CD1c-positive myeloid dendritic cell (primary cell): Measurements from ENCODE around the gene NPPB.

Source experiments
- DNase-seq: peaks from one replicate; pipeline ENCODE4 v3.0.0-alpha.2; 2016; ENCODE audit errors: extremely low spot score

NPPB gene

DNA sequence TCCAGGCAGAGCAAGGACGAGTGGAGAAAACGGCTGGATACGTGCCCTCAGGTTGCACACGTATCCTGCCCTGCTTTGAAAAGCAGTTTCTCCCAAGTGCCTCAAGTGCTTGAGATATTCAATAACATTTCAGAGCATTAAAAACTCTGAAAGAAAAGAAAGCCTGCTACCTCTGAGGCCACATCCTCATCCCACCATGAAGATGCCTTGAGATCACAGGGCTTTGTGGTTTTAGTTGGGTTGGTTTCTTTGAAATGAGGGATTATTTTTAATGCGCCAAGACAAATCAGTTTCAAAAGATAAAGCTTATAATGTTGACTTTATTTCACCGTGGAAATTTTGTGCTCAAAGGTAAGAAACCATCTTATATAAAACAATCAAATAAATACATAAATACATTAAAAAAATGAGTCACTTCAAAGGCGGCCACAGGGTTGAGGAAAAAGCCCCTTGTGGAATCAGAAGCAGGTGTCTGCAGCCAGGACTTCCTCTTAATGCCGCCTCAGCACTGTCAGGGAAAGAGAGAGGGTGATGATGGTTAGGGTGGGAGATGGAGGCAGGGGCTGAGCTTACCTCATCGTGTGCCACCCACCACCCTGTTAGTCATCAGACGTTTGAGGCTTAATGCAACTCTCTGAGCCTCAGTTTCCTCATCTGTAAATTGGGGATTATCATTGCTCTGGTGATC is 1.4 kb downstream of the NPPB start:
- DNase-seq, result no peak

GRCh38 chr1:11856698-11857097 is 2.0 kb downstream of the NPPB start:
- DNase-seq, result no peak

DNA sequence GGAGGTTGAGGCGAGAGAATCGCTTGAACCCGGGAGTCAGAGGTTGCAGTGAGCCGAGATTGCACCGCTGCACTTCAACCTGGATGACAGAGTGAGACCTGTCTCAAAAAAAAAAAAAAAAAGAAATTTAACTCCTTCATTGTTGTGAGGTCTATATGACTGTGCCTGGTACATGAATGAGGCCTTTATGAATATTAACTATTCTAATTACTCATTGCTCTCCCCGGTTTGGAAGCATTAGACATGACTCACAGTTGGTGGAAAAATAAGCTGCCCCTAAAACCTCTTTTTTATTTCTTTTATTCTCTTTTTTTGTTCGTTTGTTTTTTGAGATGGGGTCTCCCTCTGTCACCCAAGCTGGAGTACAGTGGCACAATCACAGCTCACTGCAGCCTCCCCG is 3.3 kb downstream of the NPPB start:
- no peak for DNase-seq

- no peak for DNase-seq
Measured at GRCh38 chr1:11854519-11854918, 4.2 kb downstream of the NPPB start.

DNA sequence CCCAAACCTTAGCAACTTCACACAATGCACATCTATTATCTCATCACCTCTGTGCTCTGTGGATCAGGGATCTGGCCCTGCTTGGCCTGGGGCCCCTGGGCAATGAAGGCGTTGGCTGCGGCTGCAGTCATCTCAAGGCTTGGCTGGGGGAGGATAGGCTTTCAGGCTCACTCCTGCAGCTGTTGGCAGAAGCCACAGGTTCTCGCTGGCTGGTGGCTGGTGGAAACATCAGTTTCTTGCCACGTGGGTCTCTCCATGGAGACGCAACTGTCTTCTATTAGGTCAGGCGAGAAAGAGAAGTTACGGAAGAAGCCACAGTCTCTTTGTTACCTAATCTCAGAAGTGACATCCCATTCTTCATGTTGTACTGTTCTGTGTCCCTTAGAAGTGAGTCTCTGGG is 7.6 kb downstream of the NPPB start:
- peak; percentile 62 for DNase-seq

- DNase-seq, result no peak
Measured at GRCh38 chr1:11850156-11850555, 8.6 kb downstream of the NPPB start.

GRCh38 chr1:11848373-11848700 is 10.4 kb downstream of the NPPB start:
- no peak for DNase-seq

- no peak for DNase-seq
Measured at GRCh38 chr1:11847667-11848372, 10.9 kb downstream of the NPPB start, which contains the start of gene NPPA. NPPA (minus strand) TSS chr1:11847783; CDS start chr1:11847684, 99 bp downstream.

GRCh38 chr1:11845641-11846335 is 13.0 kb downstream of the NPPB start:
- no peak for DNase-seq

DNA sequence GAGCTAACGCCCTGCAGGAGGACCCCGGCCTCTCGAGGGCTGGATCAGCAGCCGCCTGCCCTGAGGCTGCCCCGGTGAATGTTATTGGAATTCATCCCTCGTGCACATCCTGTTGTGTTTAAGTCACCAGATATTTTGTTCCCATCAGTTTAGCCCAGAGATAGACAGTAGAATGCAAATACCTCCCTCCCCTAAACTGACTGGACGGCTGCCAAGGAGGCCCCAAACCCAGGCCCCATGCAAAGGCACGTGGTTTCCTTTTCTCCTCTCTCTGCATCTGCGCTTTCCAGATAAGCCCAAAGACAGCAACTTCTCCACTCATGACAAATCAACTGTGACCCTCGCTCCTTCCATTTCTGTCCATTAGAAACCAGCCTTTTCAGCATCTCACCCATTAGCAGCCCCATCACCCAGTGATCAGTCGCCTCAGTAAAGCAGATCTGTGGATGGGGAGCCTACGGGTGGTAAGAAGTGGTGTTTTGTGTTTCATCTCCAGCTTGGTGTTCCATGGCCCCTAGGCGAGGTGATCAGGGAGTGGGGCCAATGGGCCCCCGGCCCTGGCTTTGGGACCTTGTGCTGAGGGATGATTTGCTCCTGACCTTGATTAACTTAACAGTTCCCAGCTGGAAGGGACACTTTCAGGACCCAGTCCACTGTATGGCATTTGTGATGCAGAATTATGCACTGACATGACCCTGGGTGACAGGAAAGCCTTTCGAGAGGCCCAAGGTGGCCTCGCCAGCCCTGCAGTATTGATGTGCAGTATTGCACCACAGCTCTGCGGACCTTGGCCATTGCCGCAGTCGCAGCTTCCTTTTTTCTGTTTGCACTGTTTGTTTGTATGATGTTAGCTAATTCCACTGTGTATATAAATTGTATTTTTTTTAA is 16.3 kb downstream of the NPPB start:
- DNase-seq, result peak; percentile 43

- peak; percentile 33 for DNase-seq
Measured at GRCh38 chr1:11841245-11842153, 17.2 kb downstream of the NPPB start.

GRCh38 chr1:11839727-11840705 is 18.7 kb downstream of the NPPB start:
- DNase-seq, result no peak

DNA sequence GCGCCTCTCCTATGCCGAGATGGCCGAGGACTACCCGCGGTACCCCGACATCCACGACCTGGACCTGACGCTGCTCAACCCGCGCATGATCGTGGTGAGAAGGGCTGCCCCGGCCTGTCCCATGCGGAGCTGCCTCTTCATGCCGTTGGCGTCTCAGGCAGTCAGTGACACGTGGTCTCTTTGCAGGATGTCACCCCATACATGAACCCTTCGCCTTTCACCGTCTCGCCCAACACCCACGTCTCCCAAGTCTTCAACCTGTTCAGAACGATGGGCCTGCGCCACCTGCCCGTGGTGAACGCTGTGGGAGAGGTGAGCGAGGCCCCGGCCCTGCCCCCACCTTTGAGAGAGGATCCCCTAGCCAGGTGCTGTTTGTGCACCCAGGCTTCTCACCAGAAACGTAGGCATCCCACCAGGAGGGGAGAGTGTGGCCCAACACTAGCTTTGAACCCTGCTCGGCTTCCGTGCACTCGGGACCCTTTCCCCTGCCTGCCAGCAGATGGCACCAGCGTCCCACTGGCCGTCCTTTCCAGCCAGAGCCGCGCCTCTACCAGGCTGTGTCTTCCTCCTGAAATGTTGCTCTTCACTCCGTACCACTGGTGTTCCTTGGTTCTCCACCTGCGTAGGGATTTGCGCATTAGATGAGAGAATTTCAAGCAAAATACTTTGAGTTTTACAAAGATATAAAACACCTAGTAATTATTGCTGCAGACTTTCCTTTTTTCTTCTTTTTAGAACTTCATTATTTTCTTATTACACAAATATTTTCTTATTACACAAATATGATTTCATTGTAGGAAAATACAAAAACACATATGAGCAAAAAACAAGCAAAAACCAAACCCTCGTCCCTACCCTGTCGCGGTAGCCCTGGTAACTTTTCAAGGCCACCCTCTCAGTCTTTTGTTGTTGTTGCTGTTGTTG is 20.1 kb downstream of the NPPB start:
- DNase-seq, result peak; percentile 75

DNA sequence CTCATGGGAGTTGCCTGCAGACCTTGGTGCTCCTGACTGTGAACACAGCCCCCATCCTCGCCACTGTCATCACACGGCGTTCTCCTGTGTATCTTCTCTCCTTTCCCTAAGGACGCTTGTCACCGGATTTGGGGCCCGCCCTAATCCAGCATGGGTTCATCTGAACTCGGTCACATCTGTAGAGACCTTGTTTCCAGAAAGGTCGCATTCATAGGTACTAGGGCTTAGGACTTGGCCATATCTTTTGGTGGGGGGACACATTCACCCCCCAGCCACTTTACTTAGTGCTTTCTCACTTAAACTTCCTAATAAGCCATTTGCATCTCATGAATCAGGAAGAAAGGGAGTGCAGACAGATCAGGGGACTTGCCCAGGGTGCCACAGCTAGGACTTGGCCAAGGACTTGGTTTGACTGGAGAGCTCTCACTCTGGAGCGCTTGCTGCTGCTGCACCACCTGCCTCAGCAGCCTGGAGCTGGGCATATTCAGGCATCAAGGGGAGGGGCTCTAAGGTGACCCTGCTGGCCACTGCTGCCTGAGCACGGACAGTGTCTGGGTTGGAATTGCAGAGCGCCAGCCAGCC is 20.9 kb downstream of the NPPB start:
- DNase-seq, result no peak

GRCh38 chr1:11836955-11837766 is 21.6 kb downstream of the NPPB start:
- no peak for DNase-seq

DNA sequence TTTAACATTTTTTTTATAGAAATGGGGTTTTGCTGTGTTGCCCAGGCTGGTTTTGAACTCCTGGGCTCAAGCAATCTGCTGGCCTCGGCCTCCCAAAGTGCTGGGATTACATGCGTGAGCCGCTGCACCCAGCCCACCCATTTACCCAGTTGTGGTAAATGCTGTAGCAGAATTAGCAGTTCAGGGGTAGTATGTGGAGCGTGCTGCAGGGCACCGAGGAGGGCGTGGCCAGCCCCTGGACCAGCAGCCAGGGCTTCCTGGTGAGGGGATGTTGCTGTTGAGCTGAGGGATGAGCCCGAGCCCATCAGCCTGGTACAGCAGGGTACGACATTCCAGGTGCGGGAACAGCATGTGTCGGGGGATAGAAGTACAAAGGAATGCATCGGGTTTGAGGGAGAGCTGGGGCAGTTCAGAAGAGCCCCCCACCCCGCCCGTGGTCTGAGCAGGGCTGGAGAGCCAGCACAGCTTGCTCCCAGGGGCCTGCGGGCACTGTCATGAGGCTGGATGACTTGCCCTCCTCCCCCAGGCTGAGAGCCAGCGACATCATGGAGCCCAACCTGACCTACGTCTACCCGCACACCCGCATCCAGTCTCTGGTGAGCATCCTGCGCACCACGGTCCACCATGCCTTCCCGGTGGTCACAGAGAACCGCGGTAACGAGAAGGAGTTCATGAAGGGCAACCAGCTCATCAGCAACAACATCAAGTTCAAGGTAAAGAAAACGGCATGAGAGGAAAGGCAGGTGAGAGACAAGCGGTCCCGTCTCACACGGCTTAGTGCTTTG is 23.1 kb downstream of the NPPB start:
- no peak for DNase-seq

- no peak for DNase-seq
Measured at GRCh38 chr1:11833900-11834299, 24.8 kb downstream of the NPPB start.
